Heart right ventricle (tissue), 16 donors: ENCODE results near the gene CALU. TPM values are rescaled to one million over a fixed set of nuclear protein-coding genes. Genes with fewer than 3 reads are reported as not detected.

Source experiments
- ATAC-seq, 8 donors: fragments of 200-7000 bp; cut with Tn5 transposase; one replicate each; pipeline ENCODE4 v1.9.1; 2020; ENCODE audit warnings: mild to moderate bottlenecking in 8 of 8, moderate library complexity in 8 of 8, moderate number of reproducible peaks in 1 of 8
- DNase-seq, 2 donors: peaks; one replicate each; pipeline ENCODE4 v3.0.0-alpha.2; 2020
- H3K27ac ChIP-seq, 10 donors: fragments of 200-600 bp; sonication (generic) in 2 of 10; one replicate each; pipeline versions ENCODE4 v1.5.0 to v1.8.0; 2020 to 2022; ENCODE audit warnings: mild to moderate bottlenecking in 3 of 10
- H3K27me3 ChIP-seq, 7 donors: fragments of 200-600 bp; one replicate each; pipeline ENCODE4 v1.8.0; 2021 to 2022; ENCODE audit warnings: mild to moderate bottlenecking in 2 of 7
- H3K36me3 ChIP-seq, 9 donors: fragments of 200-600 bp; sonication (generic) in 1 of 9; one replicate each; pipeline versions ENCODE4 v1.5.0 to v1.8.0; 2020 to 2022; ENCODE audit warnings: mild to moderate bottlenecking in 2 of 9
- H3K4me1 ChIP-seq, 9 donors: fragments of 200-600 bp; sonication (generic) in 1 of 9; one replicate each; pipeline versions ENCODE4 v1.5.0 to v1.8.0; 2020 to 2022; ENCODE audit warnings: mild to moderate bottlenecking in 4 of 9
- H3K4me3 ChIP-seq, 10 donors: fragments of 200-600 bp; sonication (generic) in 2 of 10; one replicate each; pipeline versions ENCODE4 v1.5.0 to v1.8.0; 2020 to 2022; ENCODE audit warnings: mild to moderate bottlenecking in 7 of 10, moderate library complexity in 2 of 10
- H3K9me3 ChIP-seq, 11 donors: fragments of 200-600 bp in 10 of 11; sonication (generic) in 2 of 11; one replicate each; pipeline versions ENCODE4 v1.5.0 to v1.8.0; 2013 to 2022; ENCODE audit warnings: mild to moderate bottlenecking in 2 of 11, control low read depth in 1 of 11, moderate library complexity in 1 of 11
- CTCF ChIP-seq, 9 donors: fragments of 200-600 bp; sonication (generic) in 2 of 9; IDR thresholded peaks; one replicate each; pipeline versions ENCODE4 v1.5.0 to v1.8.0; 2021 to 2022; ENCODE audit warnings: antibody characterized with exemption in 9 of 9, mild to moderate bottlenecking in 5 of 9, moderate library complexity in 1 of 9
- WGBS, 2 donors: extraction: QIAGEN DNeasy Blood & Tissue Kit; methylation state at CpG; one replicate each; pipeline ENCODE4 v1.1.7; 2013; ENCODE audit warnings: inconsistent platforms in 1 of 2; 5-methylcytosine and 5-hydroxymethylcytosine counted together
- intact Hi-C, 10 donors: fragments of 100-400 bp; cut with DNase I; formaldehyde crosslinking; loops; one replicate each; pipeline versions ENCODE4 v1.11.1 to v1.14.2; 2022
- polyA plus RNA-seq, 2 donors: library from polyadenylated mRNA; stranded (reverse); fragments of 200-250 nt; gene quantifications; one replicate each; pipeline ENCODE4 v1.2.3, GENCODE V29; 2013
- total RNA-seq, 10 donors: library from RNA; stranded (reverse); fragmentation: NEBNext Ultra II Directional in 3 of 10; extraction: Animal tissue kit (Norgen Biotek cat#: 25700) in 3 of 10; gene quantifications; one replicate each; pipeline versions ENCODE4 v1.2.1 to v1.2.4, GENCODE V29; 2021 to 2023
- donor health status: Arrhythmogenic right ventricular cardiomyopathy.
- donor health status: ischemic (EF 13 %, LVEDD 7.1; RV severe dilation, severe dysfunction).
- donor health status: healthy with polysubstance abuse.
- donor health status: DM: no; HTN: yes; CAD: no.
- donor health status: DM: no; HTN: no; CAD: no.
- donor health status: ischemic (EF 25% LVEDD 6.9; RV normal size, moderate dysfunction).
- donor health status: ischemic (EF 25% LVEDD 5.7; RV mildly dilated, moderate dysfunction).
- donor health status: healthy.
- donor health status: DM: yes; HTN: yes; CAD: no.
- donor health status: Ischemic cardiomyopathy.
- donor health status: ischemic (EF 35%, LVEDD 5.7; RV mildly dilated, moderate dysfunction).
- donor health status: nonischemic (EF 11% LVEDD 7.7; RV severe dilation, severe dysfunction).
- donor health status: DM: yes; HTN: yes; CAD: no.
- donor health status: PGD.
- donor health status: ischemic (EF 29% LVEDD 5.4; RV normal size, mild dysfunction).
- donor health status: nonischemic (EF 23%, LVEDD 6.1; RV moderate dilation, normal function).

Gene CALU
- total and polyA plus RNA-seq, 12 donors, result 39.9 to 333 (median 249) TPM

- no peak overlapping the region for H3K27ac ChIP-seq
- WGBS, 2 donors, result 86 to 88% methylated on average over 4 of the region's 4 CpGs
- no peaks in the 10 kb centered on the region for H3K9me3 ChIP-seq
- DNase-seq (no peak), ATAC-seq (no peak)
- peaks cover 8 to 28% (median 24%) of the 10 kb centered on the region in 9 donors for H3K4me1 ChIP-seq
- peaks cover 0 to 18% (median 0%) of the 10 kb centered on the region in 7 donors for H3K27me3 ChIP-seq
- no peaks in the 10 kb centered on the region for H3K36me3 ChIP-seq
- no peak for TF ChIP-seq CTCF (IDR thresholded peaks at IDR 0.05)
- no peak overlapping the region for H3K4me3 ChIP-seq
- intact Hi-C loops, result loop anchor here in 2 of 10 donors (10.0 kb wide), 2 partner anchors 70 to 90 kb away; partner anchors contain the start of gene ATP6V1F (in 1 of the 2)
These were observed 56.0 kb downstream of the CALU start for GRCh38 chr7:128795129-128795528.

- DNase-seq (no peak), ATAC-seq (no peak)
- Histone ChIP-seq H3K4me3 (no peak overlapping the region), H3K36me3 (peaks cover 0 to 2% (median 0%) of the 10 kb centered on the region in 9 donors), H3K9me3 (no peaks in the 10 kb centered on the region), H3K4me1 (peaks cover 4 to 20% (median 15%) of the 10 kb centered on the region in 9 donors), H3K27me3 (peaks cover 0 to 7% (median 0%) of the 10 kb centered on the region in 7 donors), H3K27ac (no peak overlapping the region)
- 60 to 61% methylated on average over 5 of the region's 5 CpGs for WGBS, 2 donors
- no peak for TF ChIP-seq CTCF (IDR thresholded peaks at IDR 0.05)
- intact Hi-C loops, result loop anchor here in 2 of 10 donors (10.0 kb wide), 2 partner anchors 68 to 88 kb away; partner anchors contain the start of gene ATP6V1F (in 1 of the 2)
These were observed 57.2 kb downstream of the CALU start for GRCh38 chr7:128796327-128796726.

GRCh38 chr7:128799451-128799850, 60.3 kb downstream of the CALU start:
- intact Hi-C loops, result loop anchor here in 2 of 10 donors (10.0 kb wide), 2 partner anchors 65 to 85 kb away; partner anchors contain the start of gene ATP6V1F (in 1 of the 2)
- ATAC-seq (no peak), DNase-seq (no peak)
- H3K9me3 ChIP-seq, result no peaks in the 10 kb centered on the region
- no peak overlapping the region for H3K27ac ChIP-seq
- TF ChIP-seq CTCF (IDR thresholded peaks at IDR 0.05), result no peak
- no peaks in the 10 kb centered on the region for H3K27me3 ChIP-seq
- WGBS, 2 donors, result 88% methylated on average over 2 of the region's 2 CpGs
- H3K4me3 ChIP-seq, result no peak overlapping the region
- H3K4me1 ChIP-seq, result no peaks in the 10 kb centered on the region
- H3K36me3 ChIP-seq, result peaks cover 0 to 15% (median 0%) of the 10 kb centered on the region in 9 donors

- no peak for ATAC-seq
- intact Hi-C loops, result no loop called here
- WGBS, 2 donors, result 94 to 98% methylated on average over 3 of the region's 3 CpGs
These were observed 61.4 kb downstream of the CALU start for GRCh38 chr7:128800567-128800966.

More at GRCh38 chr7:128800567-128800966, 61.4 kb downstream of the CALU start:
- H3K4me3 ChIP-seq, result no peak overlapping the region
- H3K36me3 ChIP-seq, result peaks cover 0 to 27% (median 0%) of the 10 kb centered on the region in 9 donors
- no peaks in the 10 kb centered on the region for H3K27me3 ChIP-seq
- H3K9me3 ChIP-seq, result no peaks in the 10 kb centered on the region
- no peak for TF ChIP-seq CTCF (IDR thresholded peaks at IDR 0.05)
- DNase-seq, result no peak
- no peak overlapping the region for H3K27ac ChIP-seq
- no peaks in the 10 kb centered on the region for H3K4me1 ChIP-seq
